ENCODE data around the gene SIM2. TPM values are rescaled to one million over a fixed set of nuclear protein-coding genes. Genes with fewer than 3 reads are reported as not detected.

The SIM2 gene
- total and polyA plus RNA-seq, 3 donors from 2014 or later: 0.19 to 0.90 (median 0.71) TPM

GRCh38 chr21:36735724-36736320, 36.9 kb downstream of the SIM2 start:
- Histone ChIP-seq H3K36me3 (ENCODE audit: low read depth, missing control alignments) (no peaks in the 10 kb centered on the region), H3K4me1 (no peaks in the 10 kb centered on the region), H3K27ac (no peak overlapping the region), H3K4me3 (no peak overlapping the region), H3K27me3 (no peaks in the 10 kb centered on the region), H3K9me3 (no peaks in the 10 kb centered on the region)
- WGBS, 2 donors: 66 to 79% methylated on average over 7 to 15 of the region's 15 CpGs
- no peak for DNase-seq
- TF ChIP-seq POLR2A (IDR thresholded peaks at IDR 0.05): no peak
- no peak for TF ChIP-seq CTCF (IDR thresholded peaks at IDR 0.05)
- intact Hi-C loops (cut with DNase I; ENCODE audit: low total_unique reads): no loop called here

- intact Hi-C loops (cut with DNase I; ENCODE audit: low total_unique reads): no loop called here
- H3K36me3 ChIP-seq (ENCODE audit: low read depth, missing control alignments): no peaks in the 10 kb centered on the region
- TF ChIP-seq POLR2A (IDR thresholded peaks at IDR 0.05): no peak
- TF ChIP-seq CTCF (IDR thresholded peaks at IDR 0.05): no peak
- 82 to 88% methylated on average over 11 to 12 of the region's 12 CpGs for WGBS, 2 donors
- no peaks in the 10 kb centered on the region for H3K27me3 ChIP-seq
- H3K4me1 ChIP-seq: no peaks in the 10 kb centered on the region
- no peak overlapping the region for H3K4me3 ChIP-seq
- H3K9me3 ChIP-seq: no peaks in the 10 kb centered on the region
- no peak overlapping the region for H3K27ac ChIP-seq
- DNase-seq: no peak
Observed at GRCh38 chr21:36738489-36739126, 39.7 kb downstream of the SIM2 start.

- no peaks in the 10 kb centered on the region for H3K36me3 ChIP-seq (ENCODE audit: low read depth, missing control alignments)
- no peak overlapping the region for H3K4me3 ChIP-seq
- intact Hi-C loops (cut with DNase I; ENCODE audit: low total_unique reads): no loop called here
- 91% methylated on average over 20 to 21 of the region's 21 CpGs for WGBS, 2 donors
- H3K27ac ChIP-seq: no peak overlapping the region
- TF ChIP-seq CTCF (IDR thresholded peaks at IDR 0.05) (no peak), POLR2A (IDR thresholded peaks at IDR 0.05) (no peak)
- no peaks in the 10 kb centered on the region for H3K9me3 ChIP-seq
- H3K4me1 ChIP-seq: no peaks in the 10 kb centered on the region
- H3K27me3 ChIP-seq: no peaks in the 10 kb centered on the region
- DNase-seq: no peak
Observed at GRCh38 chr21:36741506-36741905, 42.6 kb downstream of the SIM2 start.

GRCh38 chr21:36743008-36743407, 44.1 kb downstream of the SIM2 start:
- Histone ChIP-seq H3K27ac (no peak overlapping the region), H3K4me1 (peaks cover under 1% of the 10 kb centered on the region), H3K9me3 (no peaks in the 10 kb centered on the region), H3K36me3 (ENCODE audit: low read depth, missing control alignments) (no peaks in the 10 kb centered on the region), H3K27me3 (no peaks in the 10 kb centered on the region), H3K4me3 (no peak overlapping the region)
- DNase-seq: no peak
- WGBS, 2 donors: 92 to 97% methylated on average over 7 of the region's 7 CpGs
- intact Hi-C loops (cut with DNase I; ENCODE audit: low total_unique reads): no loop called here
- TF ChIP-seq CTCF (IDR thresholded peaks at IDR 0.05): no peak
- no peak for TF ChIP-seq POLR2A (IDR thresholded peaks at IDR 0.05)

- no peaks in the 10 kb centered on the region for H3K9me3 ChIP-seq
- no peak for TF ChIP-seq CTCF (IDR thresholded peaks at IDR 0.05)
- no peak for TF ChIP-seq POLR2A (IDR thresholded peaks at IDR 0.05)
- DNase-seq: no peak
- peaks cover 4% of the 10 kb centered on the region for H3K4me1 ChIP-seq
- H3K27me3 ChIP-seq: no peaks in the 10 kb centered on the region
- intact Hi-C loops (cut with DNase I; ENCODE audit: low total_unique reads): no loop called here
- H3K27ac ChIP-seq: no peak overlapping the region
- 87 to 97% methylated on average over 9 of the region's 9 CpGs for WGBS, 2 donors
- no peaks in the 10 kb centered on the region for H3K36me3 ChIP-seq (ENCODE audit: low read depth, missing control alignments)
- H3K4me3 ChIP-seq: no peak overlapping the region
Observed at GRCh38 chr21:36743446-36743845, 44.5 kb downstream of the SIM2 start.

Measured in testis (tissue), 3 donors.